Mucosa of descending colon (tissue), 3 donors: ENCODE measurements around the gene PDE10A. TPM values are rescaled to one million over a fixed set of nuclear protein-coding genes. Genes with fewer than 3 reads are reported as not detected.
"Not testable (repeated sequence)": the region's sequence is repeated elsewhere in the genome, so short reads cannot be mapped to it uniquely, and the experiment has no call there.

Experiments
- ATAC-seq: fragments of 200-7000 bp; cut with Tn5 transposase; one replicate; pipeline ENCODE4 v1.9.1; 2020; ENCODE audit warnings: mild to moderate bottlenecking, moderate library complexity
- DNase-seq, 3 donors: peaks; one replicate each; pipeline ENCODE4 v3.0.0-alpha.2; 2020
- H3K36me3 ChIP-seq: fragments of 200-600 bp; one replicate; pipeline ENCODE4 v1.8.0; 2021; ENCODE audit warnings: low read depth, mild to moderate bottlenecking
- H3K4me1 ChIP-seq: fragments of 200-600 bp; one replicate; pipeline ENCODE4 v1.8.0; 2021; ENCODE audit warnings: low read depth, mild to moderate bottlenecking
- H3K4me3 ChIP-seq: fragments of 200-600 bp; one replicate; pipeline ENCODE4 v1.8.0; 2021; ENCODE audit warnings: mild to moderate bottlenecking
- H3K9me3 ChIP-seq: fragments of 200-600 bp; one replicate; pipeline ENCODE4 v1.8.0; 2021; ENCODE audit warnings: mild to moderate bottlenecking
- intact Hi-C, 2 donors: fragments of 100-400 bp; cut with DNase I in 1 of 2; cut with micrococcal nuclease in 1 of 2; formaldehyde crosslinking; loops; one replicate each; pipeline versions ENCODE4 v1.11.0 to v1.11.1; 2022; cut with DNase I, micrococcal nuclease
- total RNA-seq, 3 donors: library from RNA; stranded (reverse); fragmentation: NEBNext Ultra II Directional in 2 of 3; extraction: Animal tissue kit (Norgen Biotek cat#: 25700) in 2 of 3; gene quantifications; one replicate each; pipeline versions ENCODE4 v1.2.1 to v1.2.4, GENCODE V29; 2021 to 2023
- TF ChIP-seq, protein P1 (sequence below): fragments of 200-600 bp; IDR thresholded peaks from one replicate; pipeline ENCODE4 v1.8.0; 2022; ENCODE audit warnings: antibody characterized with exemption, mild to moderate bottlenecking
- donor health status: DM: no; HTN: no; CAD: no; lungs with moderate emphysema.
- donor health status: DM: no; HTN: no; CAD: no.
- donor health status: DM: no; HTN: yes; CAD: no.

The PDE10A gene
- total RNA-seq, 3 donors from 2014 or later: 1.7 to 18.0 (median 1.7) TPM

DNA sequence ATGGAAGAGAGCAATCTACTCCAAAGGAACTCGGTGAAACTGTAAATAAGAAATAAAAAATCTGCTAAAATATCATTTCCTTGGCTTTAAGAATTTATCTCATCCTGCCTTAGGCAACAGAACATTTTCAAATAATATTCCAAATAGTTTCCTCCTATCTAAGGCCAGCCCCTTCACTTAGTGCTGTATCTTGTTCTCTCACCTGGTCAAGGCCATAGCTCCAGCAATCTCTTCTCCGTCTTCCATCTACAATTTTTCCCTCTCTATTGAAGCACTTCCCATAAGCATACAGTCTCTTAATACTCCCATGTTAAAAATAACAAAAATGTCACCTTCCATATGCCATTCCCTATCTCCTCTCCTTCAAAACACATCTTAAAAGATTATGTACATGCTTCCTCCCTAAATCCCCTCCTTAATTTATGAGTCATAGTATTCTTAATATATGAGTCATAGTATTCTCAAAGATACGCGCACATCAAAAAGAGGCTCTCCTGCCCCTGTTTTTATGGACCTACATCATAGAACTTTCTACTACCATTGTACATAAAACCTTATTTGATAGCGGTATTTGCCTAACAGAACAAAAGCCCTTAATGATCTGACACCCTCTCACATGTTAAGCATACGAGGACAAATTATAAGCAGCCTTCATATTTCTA is 146.9 kb downstream of the PDE10A start:
- DNase-seq (no peak), ATAC-seq (no peak)
- Histone ChIP-seq H3K4me3 (no peak overlapping the region), H3K4me1 (no peaks in the 10 kb centered on the region), H3K9me3 (no peaks in the 10 kb centered on the region), H3K36me3 (no peaks in the 10 kb centered on the region)
- TF ChIP-seq, protein P1, sequence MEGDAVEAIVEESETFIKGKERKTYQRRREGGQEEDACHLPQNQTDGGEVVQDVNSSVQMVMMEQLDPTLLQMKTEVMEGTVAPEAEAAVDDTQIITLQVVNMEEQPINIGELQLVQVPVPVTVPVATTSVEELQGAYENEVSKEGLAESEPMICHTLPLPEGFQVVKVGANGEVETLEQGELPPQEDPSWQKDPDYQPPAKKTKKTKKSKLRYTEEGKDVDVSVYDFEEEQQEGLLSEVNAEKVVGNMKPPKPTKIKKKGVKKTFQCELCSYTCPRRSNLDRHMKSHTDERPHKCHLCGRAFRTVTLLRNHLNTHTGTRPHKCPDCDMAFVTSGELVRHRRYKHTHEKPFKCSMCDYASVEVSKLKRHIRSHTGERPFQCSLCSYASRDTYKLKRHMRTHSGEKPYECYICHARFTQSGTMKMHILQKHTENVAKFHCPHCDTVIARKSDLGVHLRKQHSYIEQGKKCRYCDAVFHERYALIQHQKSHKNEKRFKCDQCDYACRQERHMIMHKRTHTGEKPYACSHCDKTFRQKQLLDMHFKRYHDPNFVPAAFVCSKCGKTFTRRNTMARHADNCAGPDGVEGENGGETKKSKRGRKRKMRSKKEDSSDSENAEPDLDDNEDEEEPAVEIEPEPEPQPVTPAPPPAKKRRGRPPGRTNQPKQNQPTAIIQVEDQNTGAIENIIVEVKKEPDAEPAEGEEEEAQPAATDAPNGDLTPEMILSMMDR: no peak
- intact Hi-C loops: no loop called here

DNA sequence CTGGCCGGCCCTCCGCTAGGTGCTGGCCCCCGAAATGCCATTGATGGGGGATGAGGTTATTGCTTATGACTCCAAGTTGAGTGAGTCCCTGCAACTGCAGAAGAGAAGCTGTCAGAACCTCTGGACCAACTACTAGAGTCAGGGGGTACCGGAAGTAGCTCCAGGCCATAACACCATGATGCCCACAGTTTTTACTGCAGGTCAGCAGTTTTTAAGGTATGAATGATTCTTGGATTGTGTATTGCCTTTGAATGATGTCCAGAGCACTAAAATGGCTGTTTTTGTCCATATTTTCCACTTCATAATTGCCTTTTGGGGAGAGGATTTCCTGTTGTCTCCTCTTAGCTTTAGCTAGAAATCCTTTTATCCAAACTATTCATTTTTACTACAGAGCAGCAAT is 148.4 kb downstream of the PDE10A start:
- no peak for DNase-seq
- TF ChIP-seq, protein P1: no peak
- intact Hi-C loops: no loop called here
- no peaks in the 10 kb centered on the region for H3K4me1 ChIP-seq
- no peak overlapping the region for H3K4me3 ChIP-seq
- no peaks in the 10 kb centered on the region for H3K36me3 ChIP-seq
- no peak for ATAC-seq
- no peaks in the 10 kb centered on the region for H3K9me3 ChIP-seq

DNA sequence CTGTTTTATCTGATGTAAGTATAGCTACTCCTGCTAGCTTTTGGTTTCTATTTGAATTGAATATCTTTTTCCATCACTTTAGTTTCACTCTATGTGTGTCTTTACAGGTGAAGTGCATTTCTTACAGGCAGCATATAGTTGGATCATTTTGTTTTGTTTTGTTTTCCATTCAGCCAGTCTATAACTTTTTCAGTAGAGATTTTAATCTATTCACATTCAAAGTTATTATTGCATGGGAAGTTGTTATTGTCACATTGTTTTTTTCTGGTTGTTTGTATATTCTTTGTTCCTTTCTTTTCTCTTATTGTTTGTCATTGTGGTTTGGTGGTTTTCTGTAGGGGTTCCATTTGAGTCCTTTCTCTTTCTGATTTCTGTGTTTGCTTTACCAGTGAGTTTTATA is 151.2 kb downstream of the PDE10A start:
- TF ChIP-seq, protein P1: no peak
- intact Hi-C loops: no loop called here
- ATAC-seq: no peak

DNA sequence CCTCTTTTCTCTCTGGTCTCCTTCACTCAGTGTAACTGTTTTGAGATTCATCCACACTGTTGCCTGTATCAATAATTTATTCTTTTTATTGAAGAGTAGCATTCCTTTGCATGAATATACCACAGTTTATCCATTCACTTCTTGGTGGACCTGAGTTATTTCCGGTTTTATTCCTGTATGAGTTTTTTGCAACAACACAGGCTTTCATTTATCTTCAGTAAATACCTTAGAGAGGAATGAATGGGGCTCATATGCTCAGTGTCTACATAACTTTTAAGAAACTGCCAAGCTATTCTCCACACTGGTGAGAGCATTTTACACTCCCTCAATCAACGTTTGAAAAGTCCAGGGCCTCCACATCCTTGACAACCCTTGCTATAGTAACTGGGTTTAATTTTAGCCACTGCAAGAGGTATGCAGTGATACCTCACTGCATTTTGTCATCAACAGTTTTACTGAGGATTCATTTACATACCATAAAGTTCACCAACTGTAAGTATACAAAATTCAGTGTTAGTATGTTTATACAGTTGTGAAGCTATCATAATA is 154.6 kb downstream of the PDE10A start:
- ATAC-seq: no peak
- Histone ChIP-seq H3K4me3 (no peak overlapping the region), H3K4me1 (no peaks in the 10 kb centered on the region), H3K36me3 (no peaks in the 10 kb centered on the region), H3K9me3 (no peaks in the 10 kb centered on the region)
- intact Hi-C loops: no loop called here
- DNase-seq: no peak
- TF ChIP-seq, protein P1: no peak

More for the DNA sequence above, 151.2 kb downstream of the PDE10A start:
- no peaks in the 10 kb centered on the region for H3K4me1 ChIP-seq
- no peak for DNase-seq
- H3K9me3 ChIP-seq: no peaks in the 10 kb centered on the region
- H3K4me3 ChIP-seq: no peak overlapping the region
- no peaks in the 10 kb centered on the region for H3K36me3 ChIP-seq

DNA sequence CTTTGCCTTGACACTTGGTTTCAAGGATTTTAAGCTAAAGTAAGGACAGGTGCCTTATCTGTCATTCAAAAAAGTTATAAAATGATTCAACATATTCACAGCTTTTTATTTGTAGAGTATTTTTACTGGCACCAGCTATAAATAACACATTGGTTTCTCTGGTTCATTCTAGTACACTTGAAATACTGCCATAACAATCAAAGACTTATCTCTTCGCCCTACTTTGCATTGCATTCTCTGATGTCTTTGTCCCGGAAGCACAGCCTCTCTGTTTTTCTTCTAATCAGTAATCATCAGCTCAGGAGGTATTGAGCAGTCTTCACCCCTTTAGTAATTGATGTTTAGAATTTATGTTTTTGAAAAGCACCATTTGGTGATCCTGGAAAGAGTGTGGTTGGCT is 156.4 kb downstream of the PDE10A start:
- intact Hi-C loops: no loop called here
- ATAC-seq: no peak
- no peaks in the 10 kb centered on the region for H3K4me1 ChIP-seq
- DNase-seq: no peak
- no peaks in the 10 kb centered on the region for H3K36me3 ChIP-seq
- H3K4me3 ChIP-seq: no peak overlapping the region
- no peaks in the 10 kb centered on the region for H3K9me3 ChIP-seq
- TF ChIP-seq, protein P1: no peak

DNA sequence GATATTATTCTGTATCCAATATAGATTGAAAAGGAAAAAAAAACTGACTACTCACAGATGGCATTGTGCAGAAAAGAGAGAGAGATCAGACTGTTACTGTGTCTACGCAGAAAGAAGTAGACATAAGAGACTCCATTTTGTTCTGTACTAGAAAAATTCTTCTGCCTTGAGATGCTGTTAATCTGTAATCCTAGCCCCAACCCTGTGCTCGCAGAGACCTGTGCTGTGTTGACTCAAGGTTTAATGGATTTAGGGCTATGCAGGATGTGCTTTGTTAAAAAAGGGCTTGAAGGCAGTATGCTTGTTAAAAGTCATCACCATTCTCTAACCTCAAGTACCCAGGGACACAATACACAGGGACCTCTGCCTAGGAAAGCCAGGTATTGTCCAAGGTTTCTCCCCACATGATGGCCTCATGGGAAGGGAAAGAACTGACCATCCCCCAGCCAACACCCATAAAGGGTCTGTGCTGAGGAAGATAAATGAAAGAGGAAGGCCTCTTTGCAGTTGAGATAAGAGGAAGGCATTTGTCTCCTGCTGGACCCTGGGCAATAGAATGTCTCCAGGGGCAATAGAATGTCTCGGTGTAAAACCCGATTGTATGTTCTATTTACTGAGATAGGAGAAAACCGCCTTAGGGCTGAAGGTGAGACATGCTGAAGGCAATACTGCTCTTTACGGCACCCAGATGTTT is 162.7 kb downstream of the PDE10A start:
- H3K9me3 ChIP-seq, H3K36me3 ChIP-seq, DNase-seq, H3K4me1 ChIP-seq, ATAC-seq, intact Hi-C loops, H3K4me3 ChIP-seq: not testable (repeated sequence)
